Panc1 (cell line): Measurements from ENCODE around the gene C11orf58. TPM values are rescaled to one million over a fixed set of nuclear protein-coding genes. Genes with fewer than 3 reads are reported as not detected.

Experiments used
- ATAC-seq: fragments of 200-7000 bp; cut with Tn5 transposase; 2 replicates; pipeline ENCODE4 v1.9.1; 2020; ENCODE audit warnings: mild to moderate bottlenecking, moderate library complexity
- BruUV-seq: library from RNA; stranded (reverse); fragments of 400-500 nt; replicated peaks from 2 replicates; lab custom pipeline; 2021; lab: Mats Ljungman, UMichigan
- CTCF ChIA-PET: fragments of 300-600 bp; sonication (Branson Sonifier 250); formaldehyde crosslinking; loops from one replicate; lab custom pipeline; 2022; ENCODE audit warnings: antibody characterized with exemption; lab: Charles Lee
- POLR2A ChIA-PET: fragments of 300-600 bp; sonication (Branson Sonifier 250); formaldehyde crosslinking; loops from one replicate; lab custom pipeline; 2022; ENCODE audit warnings: antibody characterized with exemption; lab: Charles Lee
- DNase-seq: peaks from one replicate; pipeline ENCODE4 v3.0.0-alpha.2; 2010; ENCODE audit warnings: low read depth, low spot score
- H3K27ac ChIP-seq: 2 replicates; pipeline ENCODE4 v1.5.1; 2011; ENCODE audit warnings: mild to moderate bottlenecking, low read length, inconsistent platforms
- H3K27me3 ChIP-seq: fragments of 200-500 bp; sonication (Bioruptor generic); 2 replicates; pipeline ENCODE4 v1.6.0; 2014; ENCODE audit warnings: low read length, inconsistent platforms; ENCODE audit not compliant: control insufficient read depth, insufficient read depth
- H3K36me3 ChIP-seq: fragments of 200-500 bp; sonication (Bioruptor generic); 2 replicates; pipeline ENCODE4 v1.5.1; 2014; ENCODE audit warnings: inconsistent platforms, mild to moderate bottlenecking, low read length, moderate library complexity; ENCODE audit not compliant: control insufficient read depth, insufficient read depth
- H3K4me1 ChIP-seq: 2 replicates; pipeline ENCODE4 v1.5.1; 2011; ENCODE audit warnings: inconsistent platforms, mild to moderate bottlenecking, low read length, moderate library complexity; ENCODE audit not compliant: control insufficient read depth, insufficient read depth
- H3K4me3 ChIP-seq, 2 experiments: 2 replicates each; pipeline ENCODE4 v1.5.1; 2011 to 2012; ENCODE audit warnings: low read depth in 2 of 2, low read length in 2 of 2, mild to moderate bottlenecking in 2 of 2, inconsistent platforms in 1 of 2, moderate library complexity in 1 of 2
- H3K9me3 ChIP-seq: fragments of 200-500 bp; sonication (Bioruptor generic); 2 replicates; pipeline ENCODE4 v1.5.1; 2014; ENCODE audit warnings: low read depth, mild to moderate bottlenecking, inconsistent platforms, low read length, moderate library complexity; ENCODE audit not compliant: control insufficient read depth, insufficient read depth
- POLR2AphosphoS5 ChIP-seq: IDR thresholded peaks from 2 replicates; pipeline ENCODE4 v1.6.1; 2012; ENCODE audit warnings: mild to moderate bottlenecking, low read depth, low read length, moderate library complexity
- SIN3A ChIP-seq: IDR thresholded peaks from 2 replicates; pipeline ENCODE4 v1.6.1; 2012; ENCODE audit warnings: low read depth, mild to moderate bottlenecking, low read length, moderate library complexity, borderline replicate concordance; ENCODE audit not compliant: insufficient read depth
- TCF7L2 ChIP-seq: IDR thresholded peaks from 2 replicates; pipeline ENCODE4 v1.6.1; 2011; ENCODE audit warnings: mild to moderate bottlenecking, low read depth, low read length, inconsistent platforms
- in situ Hi-C: cut with HindIII; loops from 2 replicates; pipeline ENCODE4 v1.10.0; 2016; ENCODE audit warnings: low sequenced_read_pairs, low pct_unique_long_range_greater_than_20kb
- intact Hi-C: fragments of 100-400 bp; cut with micrococcal nuclease; formaldehyde crosslinking; loops from one replicate; pipeline ENCODE4 v1.10.0; 2022; ENCODE audit not compliant: unreplicated experiment
- total RNA-seq: library from RNA; stranded (reverse); gene quantifications from one replicate; pipeline ENCODE4 v1.2.1, GENCODE V29; 2021; ENCODE audit not compliant: unreplicated experiment
- TF ChIP-seq, protein P1 (sequence below): fragments of 450-650 bp; IDR thresholded peaks from 2 replicates; pipeline ENCODE4 v1.5.1; 2017; ENCODE audit warnings: mild to moderate bottlenecking
- TF ChIP-seq, protein P2 (sequence below), 2 experiments: IDR thresholded peaks; 2 replicates each; pipeline ENCODE4 v1.6.1; 2011 to 2012; ENCODE audit warnings: low read depth in 2 of 2, control low read depth in 1 of 2, low read length in 1 of 2, mild to moderate bottlenecking in 1 of 2, moderate library complexity in 1 of 2; ENCODE audit not compliant: insufficient read depth in 1 of 2

The C11orf58 gene
- total RNA-seq, 1 experiment from 2014 or later, result 97.6 TPM

DNA sequence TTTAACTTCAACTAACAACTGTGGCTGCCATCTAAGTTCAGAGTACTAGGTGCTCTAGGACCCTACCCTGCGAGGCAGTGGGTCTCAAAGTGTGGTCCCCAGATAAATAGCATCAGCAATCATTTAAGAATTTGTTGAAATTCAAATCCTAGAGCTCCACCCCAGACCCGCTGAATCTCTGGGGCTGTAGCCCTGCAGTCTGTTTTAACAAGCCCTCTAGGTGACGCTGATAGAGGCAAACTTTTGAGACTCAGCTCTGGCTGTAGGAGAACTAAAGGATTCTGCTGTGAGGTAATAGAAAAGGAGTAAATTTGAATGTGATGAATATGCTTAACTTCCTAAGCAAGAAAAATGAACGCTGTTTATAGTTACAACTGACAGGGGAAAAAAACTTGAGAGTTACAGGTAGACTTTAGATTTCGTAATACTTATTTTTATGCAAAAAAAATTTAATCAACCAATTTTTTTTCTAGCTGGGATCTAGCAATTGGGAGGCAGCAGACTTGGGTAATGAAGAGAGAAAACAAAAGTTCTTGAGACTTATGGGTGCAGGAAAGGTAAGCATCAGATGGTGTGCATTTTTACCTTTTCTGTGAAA, 5.8 kb downstream of the C11orf58 start:
- ChIA-PET POLR2A (no interaction called here), CTCF (no interaction called here)
- TF ChIP-seq, protein P1, sequence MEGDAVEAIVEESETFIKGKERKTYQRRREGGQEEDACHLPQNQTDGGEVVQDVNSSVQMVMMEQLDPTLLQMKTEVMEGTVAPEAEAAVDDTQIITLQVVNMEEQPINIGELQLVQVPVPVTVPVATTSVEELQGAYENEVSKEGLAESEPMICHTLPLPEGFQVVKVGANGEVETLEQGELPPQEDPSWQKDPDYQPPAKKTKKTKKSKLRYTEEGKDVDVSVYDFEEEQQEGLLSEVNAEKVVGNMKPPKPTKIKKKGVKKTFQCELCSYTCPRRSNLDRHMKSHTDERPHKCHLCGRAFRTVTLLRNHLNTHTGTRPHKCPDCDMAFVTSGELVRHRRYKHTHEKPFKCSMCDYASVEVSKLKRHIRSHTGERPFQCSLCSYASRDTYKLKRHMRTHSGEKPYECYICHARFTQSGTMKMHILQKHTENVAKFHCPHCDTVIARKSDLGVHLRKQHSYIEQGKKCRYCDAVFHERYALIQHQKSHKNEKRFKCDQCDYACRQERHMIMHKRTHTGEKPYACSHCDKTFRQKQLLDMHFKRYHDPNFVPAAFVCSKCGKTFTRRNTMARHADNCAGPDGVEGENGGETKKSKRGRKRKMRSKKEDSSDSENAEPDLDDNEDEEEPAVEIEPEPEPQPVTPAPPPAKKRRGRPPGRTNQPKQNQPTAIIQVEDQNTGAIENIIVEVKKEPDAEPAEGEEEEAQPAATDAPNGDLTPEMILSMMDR, result no peak
- TF ChIP-seq, protein P2, sequence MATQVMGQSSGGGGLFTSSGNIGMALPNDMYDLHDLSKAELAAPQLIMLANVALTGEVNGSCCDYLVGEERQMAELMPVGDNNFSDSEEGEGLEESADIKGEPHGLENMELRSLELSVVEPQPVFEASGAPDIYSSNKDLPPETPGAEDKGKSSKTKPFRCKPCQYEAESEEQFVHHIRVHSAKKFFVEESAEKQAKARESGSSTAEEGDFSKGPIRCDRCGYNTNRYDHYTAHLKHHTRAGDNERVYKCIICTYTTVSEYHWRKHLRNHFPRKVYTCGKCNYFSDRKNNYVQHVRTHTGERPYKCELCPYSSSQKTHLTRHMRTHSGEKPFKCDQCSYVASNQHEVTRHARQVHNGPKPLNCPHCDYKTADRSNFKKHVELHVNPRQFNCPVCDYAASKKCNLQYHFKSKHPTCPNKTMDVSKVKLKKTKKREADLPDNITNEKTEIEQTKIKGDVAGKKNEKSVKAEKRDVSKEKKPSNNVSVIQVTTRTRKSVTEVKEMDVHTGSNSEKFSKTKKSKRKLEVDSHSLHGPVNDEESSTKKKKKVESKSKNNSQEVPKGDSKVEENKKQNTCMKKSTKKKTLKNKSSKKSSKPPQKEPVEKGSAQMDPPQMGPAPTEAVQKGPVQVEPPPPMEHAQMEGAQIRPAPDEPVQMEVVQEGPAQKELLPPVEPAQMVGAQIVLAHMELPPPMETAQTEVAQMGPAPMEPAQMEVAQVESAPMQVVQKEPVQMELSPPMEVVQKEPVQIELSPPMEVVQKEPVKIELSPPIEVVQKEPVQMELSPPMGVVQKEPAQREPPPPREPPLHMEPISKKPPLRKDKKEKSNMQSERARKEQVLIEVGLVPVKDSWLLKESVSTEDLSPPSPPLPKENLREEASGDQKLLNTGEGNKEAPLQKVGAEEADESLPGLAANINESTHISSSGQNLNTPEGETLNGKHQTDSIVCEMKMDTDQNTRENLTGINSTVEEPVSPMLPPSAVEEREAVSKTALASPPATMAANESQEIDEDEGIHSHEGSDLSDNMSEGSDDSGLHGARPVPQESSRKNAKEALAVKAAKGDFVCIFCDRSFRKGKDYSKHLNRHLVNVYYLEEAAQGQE (IDR thresholded peaks at IDR 0.05; ENCODE audit: insufficient read depth in 1 of 2, low read depth in 2 of 2, low read length in 1 of 2), result no peak
- TF ChIP-seq POLR2AphosphoS5, result no peak
- no peak for TF ChIP-seq TCF7L2
- TF ChIP-seq SIN3A, result no peak

DNA sequence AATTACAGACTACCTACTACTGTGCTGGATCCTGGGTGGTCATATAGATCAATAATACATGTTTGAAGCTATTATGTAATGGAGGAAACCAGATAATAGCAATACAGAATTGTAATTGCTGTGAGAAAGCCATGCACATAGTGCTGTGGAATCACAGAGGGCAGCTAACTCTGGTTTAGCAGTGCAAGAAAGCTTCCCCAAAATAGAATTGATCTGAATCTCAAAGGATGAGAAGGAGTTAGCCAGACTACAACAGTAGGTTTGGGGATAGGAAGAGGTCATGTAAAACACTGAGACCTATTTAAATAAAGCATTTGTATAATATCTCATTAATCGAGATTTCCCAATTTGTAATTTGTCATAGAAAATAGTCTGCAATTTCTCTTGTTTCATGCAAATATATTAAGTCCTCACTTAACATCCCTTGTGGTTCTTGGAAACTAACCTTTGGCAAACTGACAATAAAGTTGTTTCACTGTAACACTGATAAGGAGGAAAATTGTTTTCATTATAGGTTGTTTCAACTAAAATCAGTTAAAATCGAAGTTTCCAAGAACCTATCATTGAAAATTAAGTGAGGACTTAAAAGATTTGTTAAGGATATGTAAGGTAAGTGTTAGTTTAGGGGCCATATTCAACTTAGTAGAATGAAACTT, 7.6 kb downstream of the C11orf58 start:
- Histone ChIP-seq H3K27ac (no peak overlapping the region), H3K4me3 (no peak overlapping the region), H3K36me3 (peaks cover 28% of the 10 kb centered on the region), H3K27me3 (no peaks in the 10 kb centered on the region), H3K4me1 (no peaks in the 10 kb centered on the region), H3K9me3 (no peaks in the 10 kb centered on the region)
- DNase-seq, result no peak
- CTCF ChIA-PET, result no interaction called here
- TF ChIP-seq, protein P1, result no peak
- TF ChIP-seq, protein P2 (IDR thresholded peaks at IDR 0.05; ENCODE audit: insufficient read depth in 1 of 2, low read depth in 2 of 2, low read length in 1 of 2), result no peak
- no peak for TF ChIP-seq SIN3A
- no peak for TF ChIP-seq POLR2AphosphoS5
- no peak for TF ChIP-seq TCF7L2
- no TSS peak for BruUV-seq
- POLR2A ChIA-PET, result interaction anchor here (0.6 kb wide), 1 partner anchor 56 kb away, joined by 3 read pairs; no protein-coding TSS in a partner anchor
- no peak for ATAC-seq
- in situ Hi-C loops (no loop called here), intact Hi-C loops (no loop called here)

More for the DNA sequence above, 5.8 kb downstream of the C11orf58 start:
- Histone ChIP-seq H3K27ac (no peak overlapping the region), H3K9me3 (no peaks in the 10 kb centered on the region), H3K36me3 (peaks cover 22% of the 10 kb centered on the region), H3K4me3 (no peak overlapping the region), H3K27me3 (no peaks in the 10 kb centered on the region), H3K4me1 (no peaks in the 10 kb centered on the region)
- intact Hi-C loops, result no loop called here
- DNase-seq, result no peak
- ATAC-seq, result no peak
- in situ Hi-C loops, result no loop called here
- TSS peak; percentile 1 for BruUV-seq
